Hepatocyte (in vitro differentiated cells): ENCODE measurements around the gene MEDAG. TPM values are rescaled to one million over a fixed set of nuclear protein-coding genes. Genes with fewer than 3 reads are reported as not detected.

Experiments used
- DNase-seq: peaks from one replicate; pipeline ENCODE4 v3.0.0-alpha.2; 2016; ENCODE audit warnings: low spot score
- H2AFZ ChIP-seq: fragments of 200-600 bp; sonication (generic); 2 replicates; pipeline ENCODE4 v1.6.0; 2016; ENCODE audit warnings: antibody characterized with exemption, mild to moderate bottlenecking
- H3K27ac ChIP-seq: fragments of 200-600 bp; sonication (generic); 2 replicates; pipeline ENCODE4 v1.5.1; 2016; ENCODE audit warnings: mild to moderate bottlenecking
- H3K27me3 ChIP-seq: fragments of 200-600 bp; sonication (generic); 2 replicates; pipeline ENCODE4 v1.6.1; 2016
- H3K36me3 ChIP-seq: fragments of 200-600 bp; sonication (generic); replicated peaks from 2 replicates; pipeline ENCODE4 v1.5.1; 2016; ENCODE audit warnings: low read depth; ENCODE audit not compliant: insufficient read depth
- H3K4me1 ChIP-seq: fragments of 200-600 bp; sonication (generic); 2 replicates; pipeline ENCODE4 v1.5.1; 2016; ENCODE audit warnings: mild to moderate bottlenecking, moderate library complexity; ENCODE audit not compliant: insufficient read depth
- H3K4me2 ChIP-seq: fragments of 200-600 bp; sonication (generic); 2 replicates; pipeline ENCODE4 v1.6.0; 2016
- H3K4me3 ChIP-seq: fragments of 200-600 bp; sonication (generic); 2 replicates; pipeline ENCODE4 v1.5.1; 2016; ENCODE audit warnings: mild to moderate bottlenecking
- H3K79me2 ChIP-seq: fragments of 200-600 bp; sonication (generic); 2 replicates; pipeline ENCODE4 v1.6.0; 2017; ENCODE audit warnings: mild to moderate bottlenecking
- H3K9me2 ChIP-seq: fragments of 200-600 bp; sonication (generic); replicated peaks from 2 replicates; pipeline ENCODE4 v1.6.0; 2017; ENCODE audit warnings: mild to moderate bottlenecking; ENCODE audit not compliant: insufficient read depth
- H3K9me3 ChIP-seq: fragments of 200-600 bp; sonication (generic); 2 replicates; pipeline ENCODE4 v1.5.1; 2016; ENCODE audit warnings: low read depth, mild to moderate bottlenecking
- H4K20me1 ChIP-seq: fragments of 200-600 bp; sonication (generic); 2 replicates; pipeline ENCODE4 v1.6.0; 2016; ENCODE audit warnings: mild to moderate bottlenecking; ENCODE audit not compliant: insufficient read depth, poor library complexity, severe bottlenecking
- EZH2 ChIP-seq: fragments of 200-600 bp; sonication (generic); IDR thresholded peaks from 2 replicates; pipeline ENCODE4 v1.6.1; 2016; ENCODE audit warnings: antibody characterized with exemption, mild to moderate bottlenecking, borderline replicate concordance
- EZH2phosphoT487 ChIP-seq: fragments of 200-600 bp; sonication (generic); IDR thresholded peaks from one replicate; pipeline ENCODE4 v1.6.1; 2018; ENCODE audit warnings: antibody characterized with exemption, mild to moderate bottlenecking, low read depth, moderate library complexity; ENCODE audit not compliant: unreplicated experiment, severe bottlenecking
- WGBS: methylation state at CpG from one replicate; pipeline ENCODE4 v1.1.6; 2016; ENCODE audit warnings: low lambda C conversion rate; ENCODE audit errors: missing lambda C conversion rate; 5-methylcytosine and 5-hydroxymethylcytosine counted together
- polyA plus RNA-seq: library from polyadenylated mRNA; unstranded; fragments of >200 nt; fragmentation: Nextera tagmentation; extraction: Ambion mirVana; gene quantifications from 2 replicates; pipeline ENCODE4 v1.2.1, GENCODE V29; 2016
- total RNA-seq: library from RNA; depleted of rRNA; stranded (reverse); fragments of >200 nt; gene quantifications from 2 replicates; pipeline ENCODE4 v1.2.3, GENCODE V29; 2014
- TF ChIP-seq, protein P1 (sequence below): fragments of 200-600 bp; sonication (generic); IDR thresholded peaks from 2 replicates; pipeline ENCODE4 v1.5.1; 2016; ENCODE audit warnings: antibody characterized with exemption, mild to moderate bottlenecking; ENCODE audit not compliant: poor library complexity

MEDAG gene
- total and polyA plus RNA-seq, 2 experiments from 2014 or later = 0.03 to 0.28 TPM

- no peaks in the 10 kb centered on the region for H4K20me1 ChIP-seq
- no peak overlapping the region for H3K4me2 ChIP-seq
- no peak overlapping the region for H3K27ac ChIP-seq
- H3K79me2 ChIP-seq = no peaks in the 10 kb centered on the region
- DNase-seq = no peak
- no peaks in the 10 kb centered on the region for H3K9me3 ChIP-seq
- H3K36me3 ChIP-seq = no peaks in the 10 kb centered on the region
- 93% methylated on average over 3 of the region's 3 CpGs for WGBS
- no peak for TF ChIP-seq EZH2
- no peak for TF ChIP-seq EZH2phosphoT487
- TF ChIP-seq, protein P1, sequence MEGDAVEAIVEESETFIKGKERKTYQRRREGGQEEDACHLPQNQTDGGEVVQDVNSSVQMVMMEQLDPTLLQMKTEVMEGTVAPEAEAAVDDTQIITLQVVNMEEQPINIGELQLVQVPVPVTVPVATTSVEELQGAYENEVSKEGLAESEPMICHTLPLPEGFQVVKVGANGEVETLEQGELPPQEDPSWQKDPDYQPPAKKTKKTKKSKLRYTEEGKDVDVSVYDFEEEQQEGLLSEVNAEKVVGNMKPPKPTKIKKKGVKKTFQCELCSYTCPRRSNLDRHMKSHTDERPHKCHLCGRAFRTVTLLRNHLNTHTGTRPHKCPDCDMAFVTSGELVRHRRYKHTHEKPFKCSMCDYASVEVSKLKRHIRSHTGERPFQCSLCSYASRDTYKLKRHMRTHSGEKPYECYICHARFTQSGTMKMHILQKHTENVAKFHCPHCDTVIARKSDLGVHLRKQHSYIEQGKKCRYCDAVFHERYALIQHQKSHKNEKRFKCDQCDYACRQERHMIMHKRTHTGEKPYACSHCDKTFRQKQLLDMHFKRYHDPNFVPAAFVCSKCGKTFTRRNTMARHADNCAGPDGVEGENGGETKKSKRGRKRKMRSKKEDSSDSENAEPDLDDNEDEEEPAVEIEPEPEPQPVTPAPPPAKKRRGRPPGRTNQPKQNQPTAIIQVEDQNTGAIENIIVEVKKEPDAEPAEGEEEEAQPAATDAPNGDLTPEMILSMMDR = no peak
- no peak overlapping the region for H2AFZ ChIP-seq
- H3K9me2 ChIP-seq = no peaks in the 10 kb centered on the region
- no peak overlapping the region for H3K4me3 ChIP-seq
- no peaks in the 10 kb centered on the region for H3K27me3 ChIP-seq
- no peaks in the 10 kb centered on the region for H3K4me1 ChIP-seq
Observed at GRCh38 chr13:30934803-30935202, 28.7 kb downstream of the MEDAG start.

- Histone ChIP-seq H3K27ac (no peak overlapping the region), H3K4me3 (no peak overlapping the region), H3K4me1 (no peaks in the 10 kb centered on the region), H3K79me2 (no peaks in the 10 kb centered on the region), H3K9me2 (no peaks in the 10 kb centered on the region), H3K4me2 (no peak overlapping the region), H4K20me1 (no peaks in the 10 kb centered on the region), H3K9me3 (no peaks in the 10 kb centered on the region), H3K27me3 (no peaks in the 10 kb centered on the region), H3K36me3 (no peaks in the 10 kb centered on the region), H2AFZ (no peak overlapping the region)
- DNase-seq = no peak
- TF ChIP-seq EZH2phosphoT487 (no peak), EZH2 (no peak)
- TF ChIP-seq, protein P1 = no peak
- WGBS = 88% methylated on average over 4 of the region's 4 CpGs
Observed at GRCh38 chr13:30936971-30937370, 30.9 kb downstream of the MEDAG start.

DNA sequence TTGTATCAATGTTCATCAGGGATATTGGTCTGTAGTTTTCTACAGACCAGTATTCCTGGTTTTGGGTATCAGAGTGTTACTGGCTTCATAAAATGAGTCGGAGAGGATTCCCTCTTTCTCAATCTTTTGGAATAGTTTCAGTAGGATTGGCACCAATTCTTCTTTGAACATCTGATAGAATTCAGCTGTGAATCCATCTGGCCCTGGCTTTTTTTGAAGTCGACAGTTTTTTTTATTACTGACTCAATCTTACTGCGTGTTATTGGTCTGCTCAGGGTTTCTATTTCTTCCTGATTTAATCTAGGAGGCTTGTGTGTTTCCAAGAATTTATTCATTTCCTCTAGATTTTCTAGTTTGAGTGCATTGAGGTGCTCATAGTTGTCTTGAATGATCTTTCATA is 37.8 kb downstream of the MEDAG start:
- H3K4me1 ChIP-seq = no peaks in the 10 kb centered on the region
- WGBS = 89% methylated on average over 3 of the region's 3 CpGs
- H3K27me3 ChIP-seq = no peaks in the 10 kb centered on the region
- no peaks in the 10 kb centered on the region for H3K9me3 ChIP-seq
- no peak overlapping the region for H3K4me2 ChIP-seq
- no peak overlapping the region for H3K27ac ChIP-seq
- no peaks in the 10 kb centered on the region for H3K9me2 ChIP-seq
- no peak overlapping the region for H3K4me3 ChIP-seq
- no peaks in the 10 kb centered on the region for H4K20me1 ChIP-seq
- no peak for DNase-seq
- TF ChIP-seq, protein P1 = no peak
- TF ChIP-seq EZH2 = no peak
- TF ChIP-seq EZH2phosphoT487 = no peak
- H3K79me2 ChIP-seq = no peaks in the 10 kb centered on the region
- no peak overlapping the region for H2AFZ ChIP-seq
- no peaks in the 10 kb centered on the region for H3K36me3 ChIP-seq
